DND-41 (cell line): ENCODE data around the gene ZNF805.

Source experiments
- EZH2 ChIP-seq: IDR thresholded peaks from 3 replicates; pipeline ENCODE4 v1.6.1; 2012; ENCODE audit warnings: borderline replicate concordance, low read depth, mild to moderate bottlenecking, moderate library complexity, low read length, inconsistent platforms; ENCODE audit not compliant: severe bottlenecking
- TF ChIP-seq, protein P1 (sequence below): IDR thresholded peaks from 2 replicates; pipeline ENCODE4 v1.5.1; 2012; ENCODE audit warnings: borderline replicate concordance, low read length, moderate library complexity, mild to moderate bottlenecking; ENCODE audit not compliant: poor library complexity, severe bottlenecking; ENCODE audit errors: extremely low read depth

DNA sequence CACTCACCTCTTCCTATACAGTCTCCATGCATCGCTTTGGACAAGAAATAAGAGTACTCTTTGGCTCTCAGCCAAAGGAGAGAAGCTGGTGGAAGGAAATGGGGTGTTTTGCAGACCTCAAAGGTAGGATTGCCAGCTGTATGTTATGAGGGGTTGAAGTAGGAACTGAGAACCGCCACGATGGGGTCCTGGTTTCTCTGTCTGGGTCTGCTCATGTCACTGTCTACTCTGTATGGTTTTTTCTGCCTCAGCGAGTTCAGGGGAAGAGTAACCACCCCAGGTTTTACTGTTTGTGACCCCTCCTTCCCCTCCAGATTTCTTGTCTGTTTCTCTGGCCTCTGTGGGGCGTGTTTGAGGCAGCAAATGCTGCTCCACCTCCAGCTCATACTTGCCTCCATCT is 4.1 kb downstream of the ZNF805 start:
- no peak for TF ChIP-seq EZH2
- TF ChIP-seq, protein P1, sequence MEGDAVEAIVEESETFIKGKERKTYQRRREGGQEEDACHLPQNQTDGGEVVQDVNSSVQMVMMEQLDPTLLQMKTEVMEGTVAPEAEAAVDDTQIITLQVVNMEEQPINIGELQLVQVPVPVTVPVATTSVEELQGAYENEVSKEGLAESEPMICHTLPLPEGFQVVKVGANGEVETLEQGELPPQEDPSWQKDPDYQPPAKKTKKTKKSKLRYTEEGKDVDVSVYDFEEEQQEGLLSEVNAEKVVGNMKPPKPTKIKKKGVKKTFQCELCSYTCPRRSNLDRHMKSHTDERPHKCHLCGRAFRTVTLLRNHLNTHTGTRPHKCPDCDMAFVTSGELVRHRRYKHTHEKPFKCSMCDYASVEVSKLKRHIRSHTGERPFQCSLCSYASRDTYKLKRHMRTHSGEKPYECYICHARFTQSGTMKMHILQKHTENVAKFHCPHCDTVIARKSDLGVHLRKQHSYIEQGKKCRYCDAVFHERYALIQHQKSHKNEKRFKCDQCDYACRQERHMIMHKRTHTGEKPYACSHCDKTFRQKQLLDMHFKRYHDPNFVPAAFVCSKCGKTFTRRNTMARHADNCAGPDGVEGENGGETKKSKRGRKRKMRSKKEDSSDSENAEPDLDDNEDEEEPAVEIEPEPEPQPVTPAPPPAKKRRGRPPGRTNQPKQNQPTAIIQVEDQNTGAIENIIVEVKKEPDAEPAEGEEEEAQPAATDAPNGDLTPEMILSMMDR: no peak
